IMR-90 (cell line): ENCODE results near the gene SH3RF3. TPM values are rescaled to one million over a fixed set of nuclear protein-coding genes. Genes with fewer than 3 reads are reported as not detected.

Experiments
- ATAC-seq: fragments of 200-7000 bp; cut with Tn5 transposase; 2 replicates; pipeline ENCODE4 v1.9.1; 2020; ENCODE audit warnings: low read depth, mild to moderate bottlenecking, moderate library complexity
- BruUV-seq: library from RNA; stranded (reverse); fragments of 400-500 nt; replicated peaks from 2 replicates; lab custom pipeline; 2021; lab: Mats Ljungman, UMichigan
- CTCF ChIA-PET: fragments of 300-600 bp; formaldehyde crosslinking; extraction: SDS; loops from one replicate; lab custom pipeline; 2021; ENCODE audit warnings: antibody characterized with exemption; lab: Yijun Ruan, JAX
- POLR2A ChIA-PET: fragments of 300-600 bp; sonication (Branson Sonifier 250); formaldehyde crosslinking; loops from one replicate; lab custom pipeline; 2022; ENCODE audit warnings: antibody characterized with exemption; ENCODE audit not compliant: unreplicated experiment; lab: Charles Lee
- DNase-seq: peaks from one replicate; pipeline ENCODE4 v3.0.0; 2013
- H2AFZ ChIP-seq: replicated peaks from 2 replicates; pipeline ENCODE3; 2013; ENCODE audit warnings: low read length, mild to moderate bottlenecking; ENCODE audit not compliant: poor library complexity
- H2AK5ac ChIP-seq: 2 replicates; pipeline ENCODE4 v1.6.1; 2013; ENCODE audit warnings: low read depth, low read length, inconsistent platforms
- H2AK9ac ChIP-seq: replicated peaks from 2 replicates; pipeline ENCODE3; 2013; ENCODE audit warnings: mild to moderate bottlenecking, low read depth, low read length, moderate library complexity; ENCODE audit not compliant: poor library complexity
- H2BK120ac ChIP-seq: 2 replicates; pipeline ENCODE4 v1.6.1; 2013; ENCODE audit warnings: low read depth, low read length, inconsistent platforms
- H2BK15ac ChIP-seq: 3 replicates; pipeline ENCODE4 v1.6.1; 2013; ENCODE audit warnings: low read depth, low read length, inconsistent platforms
- H2BK20ac ChIP-seq: 2 replicates; pipeline ENCODE4 v1.6.1; 2013; ENCODE audit warnings: low read depth, mild to moderate bottlenecking, inconsistent platforms, low read length, moderate library complexity
- H2BK5ac ChIP-seq: 2 replicates; pipeline ENCODE4 v1.6.1; 2013; ENCODE audit warnings: mild to moderate bottlenecking, low read depth, low read length, inconsistent platforms; ENCODE audit not compliant: poor library complexity, severe bottlenecking
- H3K14ac ChIP-seq: replicated peaks from 2 replicates; pipeline ENCODE4 v1.6.1; 2013; ENCODE audit warnings: low read depth, low read length, inconsistent platforms
- H3K18ac ChIP-seq: 2 replicates; pipeline ENCODE4 v1.6.1; 2013; ENCODE audit warnings: low read depth, low read length, control low read depth
- H3K23ac ChIP-seq: 2 replicates; pipeline ENCODE4 v1.6.1; 2013; ENCODE audit warnings: low read depth, low read length, inconsistent platforms
- H3K27ac ChIP-seq: 2 replicates; pipeline ENCODE4 v1.5.1; 2013; ENCODE audit warnings: mild to moderate bottlenecking, control low read depth, low read length; ENCODE audit not compliant: insufficient read depth
- H3K27me3 ChIP-seq: 2 replicates; pipeline ENCODE4 v1.6.1; 2013; ENCODE audit warnings: low read length; ENCODE audit not compliant: control insufficient read depth, insufficient read depth
- H3K36me3 ChIP-seq: 2 replicates; pipeline ENCODE4 v1.6.1; 2013; ENCODE audit warnings: low read length, mixed read lengths; ENCODE audit not compliant: control insufficient read depth, insufficient read depth
- H3K4ac ChIP-seq: 2 replicates; pipeline ENCODE4 v1.6.1; 2013; ENCODE audit warnings: low read depth, low read length, inconsistent platforms
- H3K4me1 ChIP-seq: 2 replicates; pipeline ENCODE4 v1.6.1; 2013; ENCODE audit warnings: low read length, mixed read lengths; ENCODE audit not compliant: control insufficient read depth, insufficient read depth
- H3K4me2 ChIP-seq: 2 replicates; pipeline ENCODE4 v1.6.1; 2013; ENCODE audit warnings: low read depth, mild to moderate bottlenecking, control low read depth, low read length, moderate library complexity
- H3K4me3 ChIP-seq: 2 replicates; pipeline ENCODE4 v1.5.1; 2013; ENCODE audit warnings: low read depth, mild to moderate bottlenecking, control low read depth, low read length, moderate library complexity; ENCODE audit not compliant: insufficient read depth
- H3K56ac ChIP-seq: 2 replicates; pipeline ENCODE4 v1.6.1; 2013; ENCODE audit warnings: low read length, inconsistent platforms; ENCODE audit not compliant: insufficient read depth; ENCODE audit errors: extremely low read depth
- H3K79me1 ChIP-seq, 2 experiments: 2 replicates each; pipeline ENCODE4 v1.6.1; 2013; ENCODE audit warnings: low read length in 2 of 2, inconsistent platforms in 1 of 2, low read depth in 1 of 2
- H3K9ac ChIP-seq: 2 replicates; pipeline ENCODE4 v1.6.1; 2013; ENCODE audit warnings: low read depth, low read length, control low read depth
- H3K9me1 ChIP-seq: 2 replicates; pipeline ENCODE4 v1.6.1; 2013; ENCODE audit warnings: low read length, inconsistent platforms; ENCODE audit not compliant: insufficient read depth
- H3K9me3 ChIP-seq: 2 replicates; pipeline ENCODE4 v1.6.1; 2013; ENCODE audit warnings: low read length; ENCODE audit not compliant: control insufficient read depth, insufficient read depth
- H4K20me1 ChIP-seq: 2 replicates; pipeline ENCODE4 v1.6.1; 2013; ENCODE audit warnings: low read length, inconsistent platforms; ENCODE audit not compliant: insufficient read depth
- H4K5ac ChIP-seq: 2 replicates; pipeline ENCODE4 v1.6.1; 2013; ENCODE audit warnings: mild to moderate bottlenecking, low read depth, low read length, control low read depth
- H4K8ac ChIP-seq, 2 experiments: 2 replicates each; pipeline ENCODE4 v1.6.1; 2013; ENCODE audit warnings: low read depth in 2 of 2, low read length in 2 of 2, control low read depth in 1 of 2, inconsistent platforms in 1 of 2
- H4K91ac ChIP-seq: 2 replicates; pipeline ENCODE4 v1.6.1; 2013; ENCODE audit warnings: low read depth, low read length, inconsistent platforms; ENCODE audit not compliant: insufficient read depth
- BHLHE40 ChIP-seq: fragments of 150-350 bp; IDR thresholded peaks from 2 replicates; pipeline ENCODE4 v1.6.1; 2016; ENCODE audit warnings: mild to moderate bottlenecking, low read depth, low read length
- CEBPB ChIP-seq: IDR thresholded peaks from 2 replicates; pipeline ENCODE4 v1.6.1; 2012; ENCODE audit warnings: low read depth, low read length, improper control_type of control experiment
- CHD1 ChIP-seq: IDR thresholded peaks from 2 replicates; pipeline ENCODE4 v1.6.1; 2012; ENCODE audit warnings: low read depth, low read length, improper control_type of control experiment
- CTCF ChIP-seq: conservative IDR thresholded peaks from 2 replicates; pipeline ENCODE4 v1.5.1; 2012; ENCODE audit warnings: mild to moderate bottlenecking, low read depth, low read length, improper control_type of control experiment
- ELK1 ChIP-seq: fragments of 150-350 bp; IDR thresholded peaks from 2 replicates; pipeline ENCODE4 v1.6.1; 2016; ENCODE audit warnings: low read depth, mild to moderate bottlenecking, low read length, moderate library complexity, borderline replicate concordance
- FOS ChIP-seq: fragments of 150-350 bp; IDR thresholded peaks from 2 replicates; pipeline ENCODE4 v1.6.1; 2016; ENCODE audit warnings: low read depth, low read length
- MAFK ChIP-seq: IDR thresholded peaks from 2 replicates; pipeline ENCODE4 v1.6.1; 2012; ENCODE audit warnings: low read depth, low read length, improper control_type of control experiment
- MAZ ChIP-seq: IDR thresholded peaks from 2 replicates; pipeline ENCODE4 v1.6.1; 2012; ENCODE audit warnings: low read depth, mild to moderate bottlenecking, low read length, improper control_type of control experiment, moderate library complexity, borderline replicate concordance
- MXI1 ChIP-seq: IDR thresholded peaks from 2 replicates; pipeline ENCODE4 v1.6.1; 2012; ENCODE audit warnings: low read depth, mild to moderate bottlenecking, low read length, moderate library complexity, borderline replicate concordance
- NFE2L2 ChIP-seq: fragments of 150-350 bp; IDR thresholded peaks from 2 replicates; pipeline ENCODE4 v1.6.1; 2016; ENCODE audit warnings: low read depth, mild to moderate bottlenecking, low read length
- POLR2A ChIP-seq: IDR thresholded peaks from 2 replicates; pipeline ENCODE4 v1.6.1; 2012; ENCODE audit warnings: mild to moderate bottlenecking, low read depth, low read length
- RAD21 ChIP-seq: IDR thresholded peaks from 2 replicates; pipeline ENCODE4 v1.6.1; 2012; ENCODE audit warnings: low read length, improper control_type of control experiment
- RCOR1 ChIP-seq: IDR thresholded peaks from 2 replicates; pipeline ENCODE4 v1.6.1; 2012; ENCODE audit warnings: mild to moderate bottlenecking, low read length, improper control_type of control experiment; ENCODE audit not compliant: insufficient replicate concordance
- RFX5 ChIP-seq: IDR thresholded peaks from 2 replicates; pipeline ENCODE4 v1.8.0; 2012; ENCODE audit warnings: low read depth, mild to moderate bottlenecking, low read length, moderate library complexity
- SMC3 ChIP-seq: fragments of 150-350 bp; IDR thresholded peaks from 2 replicates; pipeline ENCODE4 v1.6.1; 2016; ENCODE audit warnings: low read depth, mild to moderate bottlenecking, antibody characterized with exemption, low read length, moderate library complexity
- USF2 ChIP-seq: fragments of 150-350 bp; IDR thresholded peaks from 2 replicates; pipeline ENCODE4 v1.6.1; 2017; ENCODE audit warnings: mild to moderate bottlenecking, antibody characterized with exemption, low read length, low read depth
- WGBS, 2 experiments: methylation state at CpG; one replicate each; pipeline versions ENCODE4 v1.1.5 to v1.1.7; 2013; ENCODE audit warnings: missing lambda C conversion rate in 2 of 2; ENCODE audit not compliant: insufficient read length in 1 of 2; ENCODE audit errors: extremely low coverage in 2 of 2; 5-methylcytosine and 5-hydroxymethylcytosine counted together
- dilution Hi-C: fragments of 300-500 bp; cut with HindIII; formaldehyde crosslinking; loops from one replicate; pipeline ENCODE4 v1.14.3; 2018; ENCODE audit warnings: low sequenced_read_pairs; ENCODE audit not compliant: unreplicated experiment
- in situ Hi-C: fragments of 300-500 bp; cut with MboI; formaldehyde crosslinking; loops from 3 replicates; pipeline ENCODE4 v1.14.3; 2019; ENCODE audit warnings: low sequenced_read_pairs, inconsistent platforms, mixed read lengths
- intact Hi-C: fragments of 100-400 bp; cut with micrococcal nuclease; formaldehyde crosslinking; loops from 2 replicates; pipeline ENCODE4 v1.10.0; 2022
- polyA plus RNA-seq, 3 experiments: library from polyadenylated mRNA; depleted of rRNA; stranded (reverse); fragments of >200 nt; gene quantifications; 2 replicates each; pipeline ENCODE4 v1.2.3, GENCODE V29; 2012; ENCODE audit warnings: low replicate concordance in 1 of 3
- total RNA-seq: library from RNA; depleted of rRNA; stranded (reverse); fragments of >200 nt; gene quantifications from 2 replicates; pipeline ENCODE4 v1.2.3, GENCODE V29; 2012

SH3RF3 gene
- total and polyA plus RNA-seq, 2 of the 4 experiments (the other 2 are of a cell fraction): 3.4 to 5.3 TPM

DNA sequence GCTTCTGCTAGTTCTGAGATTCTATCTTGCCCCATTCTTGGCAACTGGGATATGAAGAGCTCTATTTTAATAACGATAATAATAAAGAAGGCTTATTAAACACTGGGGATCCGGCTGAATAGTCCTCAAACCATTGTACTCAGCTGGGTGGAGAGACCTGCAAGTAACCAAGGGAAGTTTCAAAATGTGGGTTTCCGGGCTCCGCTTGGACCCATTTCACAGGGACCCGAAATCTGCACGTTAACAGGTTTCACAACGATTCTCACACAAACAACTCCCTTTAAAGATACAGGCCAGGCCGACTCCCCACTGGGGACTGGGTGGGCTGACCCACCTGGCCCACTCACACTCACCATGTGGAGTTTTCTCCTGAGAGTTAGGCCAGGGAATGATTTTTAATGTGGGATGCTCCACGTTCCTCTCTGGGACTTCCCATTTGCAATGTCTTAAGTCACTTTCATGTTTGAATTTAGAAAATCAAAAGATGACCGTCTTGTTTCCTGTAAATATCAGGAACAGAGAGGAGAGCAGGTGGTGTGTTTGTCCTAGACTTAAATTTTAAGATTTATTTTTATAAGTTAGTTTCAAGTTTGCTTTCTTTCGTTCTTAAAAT is 96.3 kb downstream of the SH3RF3 start:
- in situ Hi-C loops: no loop called here
- WGBS, 2 experiments: no CpG with 5 or more reads among the region's 11 CpGs

More for the DNA sequence above, 96.3 kb downstream of the SH3RF3 start:
- Histone ChIP-seq H4K91ac (no peak overlapping the region), H3K4me1 (peaks cover 5% of the 10 kb centered on the region), H4K8ac (no peak overlapping the region), H2BK5ac (no peak overlapping the region), H3K27ac (no peak overlapping the region), H2BK20ac (no peak overlapping the region), H2AFZ (no peak overlapping the region), H3K56ac (no peak overlapping the region), H3K27me3 (no peaks in the 10 kb centered on the region), H3K14ac (no peak overlapping the region), H3K9ac (no peak overlapping the region), H3K9me1 (peaks cover 14% of the 10 kb centered on the region; the same call in 1 of the 2 replicates), H3K4me2 (no peak overlapping the region), H2AK5ac (no peak overlapping the region), H3K4me3 (no peak overlapping the region), H2AK9ac (no peak overlapping the region), H3K4ac (no peak overlapping the region), H2BK15ac (no peak overlapping the region), H4K20me1 (peaks cover 48% of the 10 kb centered on the region), H4K5ac (no peak overlapping the region), H3K9me3 (no peaks in the 10 kb centered on the region), H3K36me3 (no peaks in the 10 kb centered on the region), H3K79me1 (peaks cover 51 to 84% of the 10 kb centered on the region in 2 experiments), H3K18ac (no peak overlapping the region), H3K23ac (no peak overlapping the region), H2BK120ac (no peak overlapping the region)
- intact Hi-C loops: no loop called here
- ATAC-seq (no peak), DNase-seq (no peak)
- ChIA-PET POLR2A (no interaction called here), CTCF (interaction anchor here (0.9 kb wide), 1 partner anchor 10 kb away, joined by 3 read pairs; no protein-coding TSS in a partner anchor)
- BruUV-seq: no TSS peak
- TF ChIP-seq FOS: no peak
- no peak for TF ChIP-seq CEBPB
- TF ChIP-seq ELK1: no peak
- TF ChIP-seq POLR2A: no peak
- no peak for TF ChIP-seq CHD1
- no peak for TF ChIP-seq USF2
- no peak for TF ChIP-seq MAFK
- TF ChIP-seq SMC3: no peak
- no peak for TF ChIP-seq MAZ
- no peak for TF ChIP-seq CTCF
- no peak for TF ChIP-seq RFX5
- TF ChIP-seq NFE2L2: no peak
- TF ChIP-seq BHLHE40: no peak
- no peak for TF ChIP-seq MXI1
- TF ChIP-seq RCOR1: no peak
- no peak for TF ChIP-seq RAD21
- dilution Hi-C loops: no loop called here
